Esophagus muscularis mucosa (tissue), 4 donors: ENCODE results near the gene QSER1. TPM values are rescaled to one million over a fixed set of nuclear protein-coding genes. Genes with fewer than 3 reads are reported as not detected.

Experiments
- DNase-seq: peaks from one replicate; pipeline ENCODE4 v3.0.0-alpha.2; 2017; ENCODE audit errors: extremely low spot score
- H3K27ac ChIP-seq, 4 donors: fragments of 200-600 bp; sonication (generic); replicated peaks in 1 of 4; 1 replicate in 3 of 4; 2 replicates in 1 of 4; pipeline ENCODE4 v1.5.1; 2016 to 2019; ENCODE audit warnings: mild to moderate bottlenecking in 1 of 4
- H3K27me3 ChIP-seq, 4 donors: fragments of 200-600 bp; sonication (generic); one replicate each; pipeline versions ENCODE4 v1.5.1 to v1.6.0; 2016 to 2019
- H3K36me3 ChIP-seq, 4 donors: fragments of 200-600 bp; sonication (generic); one replicate each; pipeline ENCODE4 v1.5.1; 2016 to 2019
- H3K4me1 ChIP-seq, 4 donors: fragments of 200-600 bp; sonication (generic); one replicate each; pipeline ENCODE4 v1.5.1; 2016 to 2019
- H3K4me3 ChIP-seq, 4 donors: fragments of 200-600 bp; sonication (generic); 1 replicate in 2 of 4; 2 replicates in 2 of 4; pipeline ENCODE4 v1.5.1; 2016 to 2019; ENCODE audit warnings: mild to moderate bottlenecking in 4 of 4, moderate library complexity in 1 of 4
- H3K9me3 ChIP-seq, 4 donors: fragments of 200-600 bp; sonication (generic); 1 replicate in 3 of 4; 2 replicates in 1 of 4; pipeline ENCODE4 v1.5.1; 2016 to 2019
- CTCF ChIP-seq, 3 experiments: fragments of 200-600 bp in 2 of 3; fragments of 450-650 bp in 1 of 3; sonication (generic) in 2 of 3; IDR thresholded peaks; one replicate each; pipeline ENCODE4 v1.5.1; 2017 to 2019; ENCODE audit warnings: antibody characterized with exemption in 3 of 3, mild to moderate bottlenecking in 2 of 3, moderate library complexity in 1 of 3
- EP300 ChIP-seq: sonication (generic); formaldehyde crosslinking; IDR thresholded peaks from one replicate; pipeline ENCODE4 v1.6.1; 2017; ENCODE audit warnings: antibody characterized with exemption
- POLR2A ChIP-seq: fragments of 450-650 bp; IDR thresholded peaks from one replicate; pipeline ENCODE4 v1.6.1; 2017; ENCODE audit warnings: antibody characterized with exemption, moderate library complexity, mild to moderate bottlenecking, low read depth
- POLR2AphosphoS5 ChIP-seq, 2 donors: sonication (generic); formaldehyde crosslinking; IDR thresholded peaks; one replicate each; pipeline ENCODE4 v1.6.1; 2017; ENCODE audit warnings: antibody characterized with exemption in 2 of 2
- WGBS: methylation state at CpG from one replicate; pipeline ENCODE4 v1.1.5; 2018; 5-methylcytosine and 5-hydroxymethylcytosine counted together
- intact Hi-C: fragments of 100-400 bp; cut with DNase I; formaldehyde crosslinking; loops from one replicate; pipeline ENCODE4 v1.15.1; 2023
- total RNA-seq, 4 donors: library from RNA; depleted of rRNA; stranded (reverse); fragments of >200 nt; gene quantifications; one replicate each; pipeline versions ENCODE4 v1.1.0 to v1.2.1, GENCODE V29; 2016

The QSER1 gene
- total RNA-seq, 4 donors from 2014 or later: 18.9 to 23.7 (median 21.9) TPM

DNA sequence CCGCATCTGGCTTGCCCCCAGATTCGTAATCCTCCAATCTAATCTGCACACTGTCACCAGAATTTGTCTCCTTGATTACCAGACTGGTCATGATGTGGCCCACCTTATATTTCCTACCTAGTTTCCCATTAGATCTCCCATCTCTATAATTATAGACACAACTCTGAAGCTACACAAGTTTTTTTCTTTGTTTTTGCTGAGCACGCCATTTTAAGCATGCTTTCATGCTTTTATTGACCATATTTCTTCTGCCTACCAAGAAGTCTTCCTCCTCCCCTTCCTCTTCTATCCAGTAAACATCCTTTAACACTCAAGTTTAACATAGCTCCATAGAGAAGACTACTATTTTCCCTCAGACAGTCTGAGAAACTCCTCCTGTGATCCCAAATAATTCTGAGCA lies 98.8 kb downstream of the QSER1 start:
- no peak overlapping the region for H3K4me3 ChIP-seq
- 92% methylated on average over 3 of the region's 3 CpGs for WGBS
- peaks cover 0 to 22% (median 7%) of the 10 kb centered on the region in 4 donors for H3K9me3 ChIP-seq
- H3K36me3 ChIP-seq: no peaks in the 10 kb centered on the region
- H3K4me1 ChIP-seq: no peaks in the 10 kb centered on the region
- no peak for DNase-seq
- no peak overlapping the region for H3K27ac ChIP-seq
- intact Hi-C loops: no loop called here
- H3K27me3 ChIP-seq: no peaks in the 10 kb centered on the region
- TF ChIP-seq CTCF (IDR thresholded peaks at IDR 0.05) (no peak), EP300 (no peak), POLR2A (no peak), POLR2AphosphoS5 (IDR thresholded peaks at IDR 0.05) (no peak)

DNA sequence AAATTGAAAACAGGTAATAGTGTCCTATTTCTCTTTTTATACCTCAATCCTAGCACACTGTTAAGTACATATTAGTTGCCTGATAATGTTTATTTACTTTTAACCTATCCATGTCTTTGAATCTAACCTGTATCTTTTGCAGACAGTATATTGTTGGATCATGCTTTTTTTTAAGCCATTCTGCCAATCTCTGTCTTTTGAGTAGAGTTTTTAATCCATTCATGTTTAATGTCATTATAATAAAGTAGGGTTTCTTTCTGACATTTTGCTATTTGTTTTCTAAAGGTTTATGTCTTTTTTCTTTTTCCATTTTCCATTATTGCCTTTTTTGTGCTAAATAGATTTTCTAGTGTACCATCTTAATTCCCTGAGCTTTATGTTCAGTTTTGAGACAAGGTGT lies 99.3 kb downstream of the QSER1 start:
- no peaks in the 10 kb centered on the region for H3K27me3 ChIP-seq
- no peak for TF ChIP-seq CTCF (IDR thresholded peaks at IDR 0.05)
- no peak for TF ChIP-seq POLR2A
- TF ChIP-seq POLR2AphosphoS5 (IDR thresholded peaks at IDR 0.05): no peak
- no peak for TF ChIP-seq EP300
- no peak overlapping the region for H3K4me3 ChIP-seq
- H3K36me3 ChIP-seq: no peaks in the 10 kb centered on the region
- H3K9me3 ChIP-seq: peaks cover 0 to 22% (median 7%) of the 10 kb centered on the region in 4 donors
- no peak for DNase-seq
- no peaks in the 10 kb centered on the region for H3K4me1 ChIP-seq
- intact Hi-C loops: no loop called here
- H3K27ac ChIP-seq: no peak overlapping the region

DNA sequence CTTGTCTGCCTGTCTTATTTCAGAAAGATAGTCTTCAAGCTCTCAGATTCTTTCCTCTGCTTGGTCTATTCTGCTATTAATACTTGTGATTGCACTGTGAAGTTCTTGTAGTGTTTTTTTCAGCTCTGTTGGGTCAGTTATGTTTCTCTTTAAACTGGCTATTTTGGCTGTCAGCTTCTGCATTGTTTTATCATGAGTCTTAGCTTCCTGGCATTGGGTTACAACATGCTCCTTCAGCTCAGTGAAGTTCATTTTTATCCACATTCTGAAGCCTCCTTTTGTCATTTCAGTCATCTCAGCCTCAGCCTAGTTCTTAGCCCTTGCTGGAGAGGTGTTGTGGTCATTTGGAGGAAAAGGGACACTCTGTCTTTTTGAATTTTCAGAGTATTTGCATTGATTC lies 107.6 kb downstream of the QSER1 start:
- peak overlapping the region in 2 of 4 donors; percentile 30 to 37 for H3K27ac ChIP-seq
- intact Hi-C loops: no loop called here

GRCh38 chr11:33001281-33001680 lies 108.7 kb downstream of the QSER1 start:
- intact Hi-C loops: no loop called here
- no peak for DNase-seq
- Histone ChIP-seq H3K27ac (no peak overlapping the region), H3K27me3 (no peaks in the 10 kb centered on the region), H3K4me1 (peaks cover 0 to 11% (median 10%) of the 10 kb centered on the region in 4 donors), H3K4me3 (no peak overlapping the region), H3K9me3 (no peaks in the 10 kb centered on the region), H3K36me3 (no peaks in the 10 kb centered on the region)
- 100% methylated on average over 3 of the region's 6 CpGs for WGBS
- TF ChIP-seq CTCF (IDR thresholded peaks at IDR 0.05) (no peak), POLR2A (no peak), POLR2AphosphoS5 (IDR thresholded peaks at IDR 0.05) (no peak), EP300 (no peak)

More for the DNA sequence above, 107.6 kb downstream of the QSER1 start:
- Histone ChIP-seq H3K27me3 (no peaks in the 10 kb centered on the region), H3K36me3 (no peaks in the 10 kb centered on the region), H3K9me3 (no peaks in the 10 kb centered on the region), H3K4me3 (no peak overlapping the region), H3K4me1 (peaks cover 0 to 11% (median 10%) of the 10 kb centered on the region in 4 donors)
- DNase-seq: no peak
- TF ChIP-seq EP300 (no peak), POLR2AphosphoS5 (IDR thresholded peaks at IDR 0.05) (peak in 1 of 2 donors; percentile 48), POLR2A (no peak)

GRCh38 chr11:33001751-33002542 lies 109.3 kb downstream of the QSER1 start:
- 89% methylated on average over 5 of the region's 8 CpGs for WGBS
- intact Hi-C loops: no loop called here
- H3K36me3 ChIP-seq: no peaks in the 10 kb centered on the region

More at GRCh38 chr11:33001751-33002542, 109.3 kb downstream of the QSER1 start:
- Histone ChIP-seq H3K9me3 (no peaks in the 10 kb centered on the region), H3K27me3 (no peaks in the 10 kb centered on the region), H3K4me1 (peaks cover 0 to 11% (median 10%) of the 10 kb centered on the region in 4 donors), H3K4me3 (no peak overlapping the region), H3K27ac (no peak overlapping the region)
- TF ChIP-seq POLR2AphosphoS5 (IDR thresholded peaks at IDR 0.05) (no peak), EP300 (no peak), CTCF (IDR thresholded peaks at IDR 0.05) (no peak), POLR2A (no peak)
- no peak for DNase-seq
